VCaP (cell line): ENCODE measurements around the gene CTBP2.

Experiments
- H3K27ac ChIP-seq: fragments of 450-650 bp; 2 replicates; pipeline ENCODE4 v1.5.1; 2017
- TF ChIP-seq, protein P1 (sequence below): fragments of 450-650 bp; conservative IDR thresholded peaks from 2 replicates; pipeline ENCODE4 v1.5.1; 2017; ENCODE audit warnings: mild to moderate bottlenecking, moderate library complexity

Gene CTBP2

DNA sequence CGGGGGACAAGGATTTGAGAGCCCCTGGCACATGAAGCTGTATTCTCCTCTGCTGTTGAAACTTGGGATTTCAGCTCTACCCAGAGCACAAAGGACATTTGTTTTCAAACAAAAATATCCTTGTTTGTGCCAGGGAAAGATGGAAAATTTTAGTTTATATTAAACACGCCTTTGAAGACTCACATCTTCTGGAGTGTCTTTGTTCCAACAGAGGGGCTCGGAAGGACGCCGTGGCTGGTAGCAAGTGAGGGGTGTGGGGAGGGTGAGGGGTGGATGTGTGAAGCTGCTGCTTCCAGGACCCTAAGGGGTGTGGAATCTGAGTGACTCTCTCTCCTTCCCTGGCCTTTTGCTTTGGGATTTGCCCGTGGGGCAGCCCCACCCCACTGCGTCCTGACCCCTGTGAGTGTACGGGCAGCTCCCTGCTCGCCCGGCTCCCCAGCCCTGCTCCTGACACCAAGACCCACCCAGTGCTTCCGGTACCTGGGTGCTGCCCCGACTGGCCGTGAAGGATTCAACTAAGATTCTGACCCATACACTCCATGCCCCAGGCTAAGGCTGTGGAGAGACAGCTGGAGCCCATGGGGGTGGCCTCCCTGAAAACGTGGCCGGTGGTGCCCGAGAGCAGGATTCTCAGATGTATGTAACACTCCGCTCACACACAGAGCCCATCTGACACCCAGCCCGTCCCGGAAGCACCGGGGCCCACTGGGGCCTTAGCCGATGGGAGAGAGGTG lies 158.9 kb downstream of the CTBP2 start:
- peak overlapping the region; percentile 46 for H3K27ac ChIP-seq
- TF ChIP-seq, protein P1, sequence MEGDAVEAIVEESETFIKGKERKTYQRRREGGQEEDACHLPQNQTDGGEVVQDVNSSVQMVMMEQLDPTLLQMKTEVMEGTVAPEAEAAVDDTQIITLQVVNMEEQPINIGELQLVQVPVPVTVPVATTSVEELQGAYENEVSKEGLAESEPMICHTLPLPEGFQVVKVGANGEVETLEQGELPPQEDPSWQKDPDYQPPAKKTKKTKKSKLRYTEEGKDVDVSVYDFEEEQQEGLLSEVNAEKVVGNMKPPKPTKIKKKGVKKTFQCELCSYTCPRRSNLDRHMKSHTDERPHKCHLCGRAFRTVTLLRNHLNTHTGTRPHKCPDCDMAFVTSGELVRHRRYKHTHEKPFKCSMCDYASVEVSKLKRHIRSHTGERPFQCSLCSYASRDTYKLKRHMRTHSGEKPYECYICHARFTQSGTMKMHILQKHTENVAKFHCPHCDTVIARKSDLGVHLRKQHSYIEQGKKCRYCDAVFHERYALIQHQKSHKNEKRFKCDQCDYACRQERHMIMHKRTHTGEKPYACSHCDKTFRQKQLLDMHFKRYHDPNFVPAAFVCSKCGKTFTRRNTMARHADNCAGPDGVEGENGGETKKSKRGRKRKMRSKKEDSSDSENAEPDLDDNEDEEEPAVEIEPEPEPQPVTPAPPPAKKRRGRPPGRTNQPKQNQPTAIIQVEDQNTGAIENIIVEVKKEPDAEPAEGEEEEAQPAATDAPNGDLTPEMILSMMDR, result no peak

DNA sequence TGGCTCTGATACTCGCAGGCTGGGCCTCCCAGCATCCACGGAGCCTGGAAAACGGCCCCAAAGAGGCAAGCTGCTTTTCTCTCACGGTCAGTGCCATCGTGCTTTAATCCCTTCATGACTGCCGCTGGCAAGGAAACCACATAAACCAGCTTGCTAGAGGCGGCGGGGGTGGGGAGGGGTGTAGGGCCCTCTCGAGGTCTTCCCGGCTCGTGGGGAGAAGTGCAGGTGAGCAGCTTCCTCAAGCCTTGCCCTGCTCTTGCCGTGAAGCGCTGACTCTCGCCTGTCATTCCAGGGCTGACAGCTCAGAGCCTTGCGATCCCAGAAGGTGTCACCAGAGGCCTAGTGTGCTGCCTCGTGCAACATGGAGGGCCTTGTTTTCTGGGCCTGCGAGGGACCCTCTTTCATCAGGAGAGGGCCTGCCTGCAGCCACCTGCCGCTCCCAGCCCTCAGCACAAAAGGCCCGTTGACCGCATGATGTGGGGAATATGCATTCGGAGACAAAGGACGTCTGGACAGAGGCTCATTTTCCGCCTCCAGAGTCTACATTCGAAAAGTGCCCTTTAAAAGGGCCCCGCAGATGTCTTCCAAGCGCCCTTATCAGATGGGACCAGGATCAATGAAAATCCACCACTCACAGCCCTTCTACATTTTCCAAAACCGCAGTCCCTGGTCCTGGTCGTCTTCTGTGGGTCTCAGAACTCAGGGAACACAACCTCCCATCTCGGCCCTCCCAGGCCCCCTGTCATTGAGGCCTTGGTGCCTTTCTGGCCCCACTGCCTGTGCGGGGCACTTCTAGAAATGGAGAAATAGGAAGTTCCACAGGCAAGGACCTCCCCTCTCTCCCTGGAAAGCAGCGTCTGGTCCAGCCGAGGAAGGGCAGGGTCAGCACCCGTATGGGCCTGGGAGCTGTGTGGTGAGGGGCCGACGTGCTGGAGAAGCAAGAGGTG lies 159.7 kb downstream of the CTBP2 start:
- TF ChIP-seq, protein P1, result peak; percentile 29; the same call in 1 of the 2 replicates
- H3K27ac ChIP-seq, result peak overlapping the region; percentile 46

DNA sequence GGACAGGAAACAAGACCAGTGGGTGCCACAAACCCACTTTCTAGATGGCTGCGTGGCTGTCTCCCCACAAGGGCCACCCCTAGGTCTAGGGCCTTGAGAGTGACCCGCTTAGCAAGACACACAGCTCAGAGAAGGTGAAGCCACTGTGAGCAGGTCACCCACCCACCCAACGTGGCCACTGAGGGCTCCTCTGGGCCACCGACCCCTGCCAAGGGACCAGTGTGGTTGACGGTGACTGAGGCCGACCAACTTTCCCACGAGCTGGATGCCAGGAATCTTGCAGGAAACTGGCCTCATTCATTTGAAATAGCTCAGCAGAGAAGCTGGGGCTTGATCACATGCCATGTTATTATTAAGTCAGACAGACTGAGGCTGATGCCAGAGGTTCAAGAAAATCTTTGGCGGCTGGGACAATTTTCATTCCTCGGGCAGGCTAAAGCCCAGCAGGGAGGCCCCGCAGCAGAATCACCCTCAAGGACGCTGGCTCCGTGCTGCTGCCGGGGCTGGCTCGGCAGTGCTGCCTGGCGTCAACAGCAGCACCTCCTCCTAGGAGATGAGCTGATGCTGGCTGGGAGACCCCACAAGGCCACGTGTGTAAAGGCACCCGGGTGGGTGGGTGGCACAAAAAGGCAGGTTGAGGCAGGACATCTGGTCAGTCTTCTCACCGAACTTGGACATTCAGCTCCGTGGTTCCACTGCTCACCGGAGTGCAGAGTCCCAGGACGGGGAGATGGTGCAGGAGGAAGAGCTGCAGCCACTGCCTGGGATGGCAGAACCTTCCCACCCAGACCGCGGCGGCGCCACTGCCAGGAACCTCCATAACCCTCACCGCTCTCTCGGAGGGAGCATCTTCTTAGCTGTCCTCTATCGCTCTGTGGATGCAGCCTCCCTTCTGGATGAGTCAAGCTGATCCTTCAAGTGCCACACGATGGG lies 160.7 kb downstream of the CTBP2 start:
- peak overlapping the region; percentile 46; the same call in 1 of the 2 replicates for H3K27ac ChIP-seq
- TF ChIP-seq, protein P1, result no peak

- no peak overlapping the region for H3K27ac ChIP-seq
- TF ChIP-seq, protein P1, result no peak
Observed at GRCh38 chr10:124998624-124999291, 161.6 kb downstream of the CTBP2 start.

- no peak overlapping the region for H3K27ac ChIP-seq
- TF ChIP-seq, protein P1, result no peak
Observed at GRCh38 chr10:124997771-124998623, 162.4 kb downstream of the CTBP2 start.

DNA sequence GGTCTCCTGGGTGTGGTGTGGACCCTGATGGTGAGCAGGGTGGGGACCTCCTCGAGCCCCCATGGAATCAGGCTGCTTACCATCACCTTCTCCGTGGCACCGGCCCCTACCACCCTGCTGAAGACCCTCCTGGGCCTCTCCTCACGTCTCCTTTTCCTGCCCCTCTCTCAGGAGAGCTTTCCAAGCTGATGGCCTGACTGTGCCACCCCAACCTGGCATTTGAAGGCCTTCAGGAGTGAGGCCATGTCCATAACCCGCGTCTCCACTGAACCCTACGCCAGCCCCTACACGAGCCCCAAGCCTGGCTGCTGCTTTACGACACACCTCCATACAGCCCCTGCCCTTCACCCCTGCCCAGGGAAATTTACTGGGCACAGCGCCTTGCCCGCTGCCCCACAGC lies 163.1 kb downstream of the CTBP2 start:
- no peak overlapping the region for H3K27ac ChIP-seq
- TF ChIP-seq, protein P1, result no peak
